Measurements from ENCODE around the gene UBC. TPM values are rescaled to one million over a fixed set of nuclear protein-coding genes. Genes with fewer than 3 reads are reported as not detected.
A peak's percentile ranks its signal among the peaks of the same experiment; 100 is the strongest.

UBC gene
- total and polyA plus RNA-seq, 9 of the 15 experiments (the other 6 are each of a cell fraction or from before 2014, with no cell fraction given): 533 to 1,153 (median 813) TPM

DNA sequence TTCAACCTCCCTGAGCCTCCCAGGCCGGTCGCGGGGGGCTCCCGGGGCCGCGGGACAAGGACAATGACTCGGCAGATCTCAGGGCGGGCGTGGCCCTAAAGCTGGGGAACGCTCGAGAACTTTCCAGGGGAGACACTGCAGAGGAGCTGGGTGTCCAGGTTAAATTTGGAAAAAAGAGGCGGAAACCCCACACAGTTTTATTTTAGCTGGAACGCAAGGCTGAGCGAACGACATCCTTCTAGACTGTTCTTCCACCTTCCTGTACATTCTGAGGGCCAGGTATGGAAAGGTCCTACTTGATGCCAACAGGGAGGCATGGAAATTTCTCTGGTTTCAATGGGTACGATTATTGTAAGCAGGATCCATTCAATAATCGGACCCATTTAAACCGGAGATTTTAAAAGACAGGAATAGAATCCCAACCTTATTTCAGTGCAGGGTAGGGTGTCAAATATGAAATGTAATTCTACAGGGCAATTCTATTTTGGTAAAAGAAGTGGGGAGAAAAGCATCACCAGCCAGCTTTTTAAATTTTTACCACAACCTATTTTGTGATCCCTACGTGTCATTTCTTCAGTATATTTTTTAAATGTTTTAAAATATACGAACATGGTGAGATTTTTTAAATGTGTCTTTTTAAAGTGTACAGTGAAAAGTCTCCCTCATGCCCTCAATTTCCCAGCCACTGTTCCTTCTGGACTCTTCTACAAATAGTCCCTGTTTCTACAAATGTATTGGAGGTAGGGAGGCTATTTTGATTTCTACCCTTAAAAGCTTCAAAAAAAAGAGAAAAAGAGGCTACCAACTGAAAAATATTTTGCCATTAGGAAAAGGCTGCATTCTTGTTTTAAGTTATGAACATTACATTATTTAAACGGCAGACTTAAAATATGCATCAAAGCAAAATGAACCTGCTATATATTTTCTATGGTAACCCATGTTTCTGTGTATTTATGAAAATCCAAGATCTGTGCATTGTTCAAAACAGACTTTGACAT is 1.1 kb upstream of the UBC start (continued):
- TF ChIP-seq EWSR1 (IDR thresholded peaks at IDR 0.05; ENCODE audit: borderline replicate concordance, low read depth, partially characterized antibody) (no peak), ZFX (CRISPR knock-in tag; IDR thresholded peaks at IDR 0.05) (0 out of 2 replicates have a peak, but pooled peaks have one; percentile 10), ZNF184 (CRISPR knock-in tag; IDR thresholded peaks at IDR 0.05) (no peak), NFE2L1 (tag; IDR thresholded peaks at IDR 0.05; ENCODE audit: borderline replicate concordance, low read depth) (peak; percentile 81), SMARCA4 (IDR thresholded peaks at IDR 0.05) (no peak; the same call in 1 of the 2 replicates), ZNF316 (IDR thresholded peaks at IDR 0.05) (peak; percentile 89), EP300 (IDR thresholded peaks at IDR 0.05; ENCODE audit: low read length) (peak; percentile 44; the same call in 1 of the 2 replicates)
- TF ChIP-seq, protein P1, sequence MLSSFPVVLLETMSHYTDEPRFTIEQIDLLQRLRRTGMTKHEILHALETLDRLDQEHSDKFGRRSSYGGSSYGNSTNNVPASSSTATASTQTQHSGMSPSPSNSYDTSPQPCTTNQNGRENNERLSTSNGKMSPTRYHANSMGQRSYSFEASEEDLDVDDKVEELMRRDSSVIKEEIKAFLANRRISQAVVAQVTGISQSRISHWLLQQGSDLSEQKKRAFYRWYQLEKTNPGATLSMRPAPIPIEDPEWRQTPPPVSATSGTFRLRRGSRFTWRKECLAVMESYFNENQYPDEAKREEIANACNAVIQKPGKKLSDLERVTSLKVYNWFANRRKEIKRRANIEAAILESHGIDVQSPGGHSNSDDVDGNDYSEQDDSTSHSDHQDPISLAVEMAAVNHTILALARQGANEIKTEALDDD (IDR thresholded peaks at IDR 0.05): peak; percentile 7; the same call in 1 of the 2 replicates

Measured in K562 (cell line).